HG02885 (cell line): ENCODE measurements around the gene LANCL2.
"Not testable (repeated sequence)": the region's sequence is repeated elsewhere in the genome, so short reads cannot be mapped to it uniquely, and the experiment has no call there.

ENCODE experiments used
- ATAC-seq: cut with Tn5 transposase; IDR thresholded peaks from one replicate; pipeline ENCODE4 v1.9.1; 2021; ENCODE audit warnings: mild to moderate bottlenecking; ENCODE audit not compliant: unreplicated experiment, poor library complexity

Gene LANCL2

GRCh38 chr7:55465691-55466090 lies 100.6 kb downstream of the LANCL2 start:
- ATAC-seq, result no peak

- no peak for ATAC-seq
These were observed 102.0 kb downstream of the LANCL2 start for GRCh38 chr7:55467047-55467593.

DNA sequence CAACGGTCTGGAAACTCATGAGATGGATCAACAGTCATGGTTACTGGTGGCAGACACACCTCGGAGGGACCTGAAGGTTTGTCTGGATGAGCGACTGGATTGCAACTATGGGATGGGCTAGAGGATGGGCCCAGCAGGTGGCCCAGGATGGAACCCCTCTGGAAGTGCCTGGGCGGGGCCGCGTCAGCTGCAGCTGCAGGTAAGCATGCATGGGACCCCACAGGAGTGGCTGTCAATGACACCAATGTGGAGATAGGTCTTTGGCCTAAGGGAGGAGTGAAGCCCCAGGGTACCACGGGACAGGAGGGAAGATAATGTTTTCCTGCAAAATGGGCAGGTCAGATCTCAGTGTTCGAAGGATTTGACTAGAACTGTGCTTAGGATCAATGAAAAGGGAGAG lies 103.4 kb downstream of the LANCL2 start:
- ATAC-seq, result no peak

GRCh38 chr7:55469271-55469681 lies 104.1 kb downstream of the LANCL2 start:
- ATAC-seq, result no peak

DNA sequence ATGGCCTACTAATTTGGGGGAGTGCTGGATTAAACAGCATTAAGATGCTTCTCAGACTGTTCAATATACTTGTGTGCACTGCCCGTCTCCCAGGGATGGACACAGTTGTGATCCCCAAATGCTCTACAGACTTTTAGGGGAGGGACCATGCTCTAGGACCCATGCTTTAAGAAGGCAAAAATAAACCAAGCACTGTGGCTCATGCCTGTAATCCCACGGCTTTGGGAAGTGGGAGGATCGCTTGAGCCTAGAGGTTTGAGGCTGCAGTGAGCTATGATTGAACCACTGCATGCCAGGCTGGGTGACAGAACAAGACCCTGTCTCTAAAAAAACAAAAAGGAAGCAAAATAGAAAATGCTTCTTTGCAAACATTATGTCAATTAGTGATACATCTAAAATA lies 104.6 kb downstream of the LANCL2 start:
- no peak for ATAC-seq

GRCh38 chr7:55470261-55470660 lies 105.1 kb downstream of the LANCL2 start:
- ATAC-seq, result no peak

GRCh38 chr7:55471594-55471993 lies 106.5 kb downstream of the LANCL2 start:
- not testable (repeated sequence) for ATAC-seq

- not testable (repeated sequence) for ATAC-seq
These were observed 107.3 kb downstream of the LANCL2 start for GRCh38 chr7:55472406-55472805.

GRCh38 chr7:55472928-55473725 lies 108.0 kb downstream of the LANCL2 start:
- no peak for ATAC-seq

GRCh38 chr7:55473932-55474331 lies 108.8 kb downstream of the LANCL2 start:
- ATAC-seq, result no peak

DNA sequence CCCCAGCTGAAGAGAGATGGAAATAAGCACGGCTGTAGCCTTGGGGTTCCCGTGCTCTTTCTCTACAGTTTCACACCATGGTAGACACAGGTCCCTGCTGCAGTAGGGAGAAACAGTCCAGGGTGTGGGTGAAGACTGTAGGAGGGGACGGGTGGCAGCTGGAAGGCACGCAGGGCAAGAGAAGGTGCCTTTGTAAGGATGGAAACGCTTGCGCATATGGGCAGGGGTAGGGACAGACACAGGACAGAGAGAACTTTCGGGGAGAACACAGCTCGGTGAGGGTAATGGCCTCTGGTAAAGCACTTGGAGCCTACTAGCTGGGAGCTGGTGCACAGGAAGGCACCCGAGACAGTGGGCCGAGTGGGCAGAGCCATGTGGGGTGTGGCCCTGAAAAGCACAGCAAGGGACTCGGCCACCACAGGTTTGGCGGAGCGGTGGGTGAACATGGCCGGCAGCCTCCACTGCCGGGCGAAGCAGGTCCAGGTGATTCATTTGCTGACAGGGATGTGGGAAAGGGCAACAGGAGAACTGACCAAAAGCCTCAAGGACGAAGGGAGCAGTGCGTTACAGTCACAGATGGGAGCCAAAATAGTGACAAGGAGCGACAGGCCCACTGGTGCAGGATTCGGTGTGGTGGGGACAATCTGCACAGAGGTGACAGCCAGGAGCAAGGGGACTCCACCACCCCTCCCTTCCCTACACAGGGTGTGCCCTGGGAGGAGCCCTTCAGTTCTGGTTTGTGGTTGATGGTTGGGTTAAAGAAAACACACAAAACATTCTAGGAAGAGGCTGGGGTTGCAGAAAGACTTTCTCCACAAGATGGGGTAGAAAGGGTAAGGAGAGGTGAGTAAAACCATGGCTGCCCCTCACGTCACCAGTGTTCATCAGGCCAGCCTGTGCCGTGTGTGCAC lies 110.1 kb downstream of the LANCL2 start:
- no peak for ATAC-seq

GRCh38 chr7:55475855-55476803 lies 111.0 kb downstream of the LANCL2 start:
- ATAC-seq, result no peak

GRCh38 chr7:55476852-55477780 lies 112.0 kb downstream of the LANCL2 start:
- ATAC-seq, result no peak

DNA sequence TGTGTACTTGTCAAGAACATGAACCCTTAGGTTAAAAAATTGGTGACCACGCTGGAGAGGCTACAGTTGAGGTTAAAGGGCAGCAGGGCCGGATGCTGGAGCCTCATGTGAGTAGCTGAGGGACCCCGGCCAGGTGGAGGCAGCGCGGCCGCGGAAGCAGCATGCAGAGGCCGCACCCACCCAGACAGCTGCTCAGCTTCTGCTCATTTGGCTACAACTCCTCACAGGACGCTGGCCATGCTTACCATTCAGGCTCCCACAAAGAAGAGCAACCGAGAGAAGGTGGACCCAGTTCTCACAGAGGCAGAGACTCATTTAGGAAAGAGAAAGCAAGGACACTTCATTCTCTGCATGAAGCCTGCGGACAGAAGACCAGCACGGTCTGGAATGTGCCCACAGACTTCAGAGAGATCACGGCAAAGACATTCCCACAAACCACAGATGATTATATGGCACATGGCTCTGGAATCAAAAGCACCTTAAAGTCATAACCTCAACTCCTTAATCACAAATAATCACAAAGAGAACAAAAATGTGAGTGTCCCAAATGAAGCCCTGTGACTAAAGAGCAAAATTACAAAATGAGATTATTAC lies 112.7 kb downstream of the LANCL2 start:
- ATAC-seq, result no peak

DNA sequence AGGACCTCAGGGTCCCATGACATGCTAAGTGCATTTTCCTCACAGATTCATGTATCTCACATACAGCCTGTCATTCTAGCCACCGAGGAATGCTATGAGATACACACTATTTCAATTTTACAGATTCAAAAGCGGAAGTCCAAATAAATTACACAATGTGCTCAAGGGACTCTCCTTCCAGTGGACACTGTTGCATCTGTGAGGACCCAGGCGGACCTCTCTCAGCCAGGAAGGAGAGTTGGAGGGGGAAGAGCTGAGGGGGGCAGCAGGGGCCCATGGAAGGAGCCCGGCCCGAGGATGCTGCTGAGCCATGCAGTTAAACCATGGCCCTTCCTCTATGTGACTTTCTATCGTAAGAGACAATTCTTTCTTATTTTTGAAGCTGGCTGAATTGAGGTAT lies 113.6 kb downstream of the LANCL2 start:
- ATAC-seq, result no peak

GRCh38 chr7:55481155-55481554 lies 116.0 kb downstream of the LANCL2 start:
- ATAC-seq, result no peak

DNA sequence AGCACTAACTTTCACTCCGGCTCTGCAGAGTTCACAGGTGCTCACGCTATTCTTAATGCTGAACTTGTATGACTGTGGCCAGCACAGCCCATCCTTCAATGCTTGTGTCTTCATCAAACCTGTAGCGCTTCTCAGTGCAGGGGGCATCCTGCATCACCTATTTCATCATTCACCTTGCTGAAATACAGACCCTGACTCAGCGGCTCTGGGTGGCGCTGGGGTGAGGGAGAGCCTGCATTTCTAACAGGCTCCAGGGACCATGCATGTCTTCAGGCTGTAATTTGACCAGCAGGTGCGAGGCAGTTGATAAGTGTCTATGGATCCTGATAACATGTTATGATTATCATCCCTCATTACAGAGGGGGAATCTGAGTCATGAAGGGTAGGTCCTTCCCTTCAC lies 117.9 kb downstream of the LANCL2 start:
- no peak for ATAC-seq
